IMR-90 (cell line): ENCODE data around the gene MFSD12.
"Not testable (repeated sequence)": the region's sequence is repeated elsewhere in the genome, so short reads cannot be mapped to it uniquely, and the experiment has no call there.

Experiments
- CHD1 ChIP-seq: IDR thresholded peaks from 2 replicates; pipeline ENCODE4 v1.6.1; 2012; ENCODE audit warnings: low read depth, low read length, improper control_type of control experiment
- FOS ChIP-seq: fragments of 150-350 bp; IDR thresholded peaks from 2 replicates; pipeline ENCODE4 v1.6.1; 2016; ENCODE audit warnings: low read depth, low read length
- NFE2L2 ChIP-seq: fragments of 150-350 bp; IDR thresholded peaks from 2 replicates; pipeline ENCODE4 v1.6.1; 2016; ENCODE audit warnings: low read depth, mild to moderate bottlenecking, low read length
- POLR2A ChIP-seq: IDR thresholded peaks from 2 replicates; pipeline ENCODE4 v1.6.1; 2012; ENCODE audit warnings: mild to moderate bottlenecking, low read depth, low read length
- RAD21 ChIP-seq: IDR thresholded peaks from 2 replicates; pipeline ENCODE4 v1.6.1; 2012; ENCODE audit warnings: low read length, improper control_type of control experiment
- TF ChIP-seq, protein P1 (sequence below): conservative IDR thresholded peaks from 2 replicates; pipeline ENCODE4 v1.5.1; 2012; ENCODE audit warnings: mild to moderate bottlenecking, low read depth, low read length, improper control_type of control experiment
- TF ChIP-seq, protein P2 (sequence below): fragments of 150-350 bp; IDR thresholded peaks from 2 replicates; pipeline ENCODE4 v1.6.1; 2017; ENCODE audit warnings: mild to moderate bottlenecking, antibody characterized with exemption, low read length, low read depth

DNA sequence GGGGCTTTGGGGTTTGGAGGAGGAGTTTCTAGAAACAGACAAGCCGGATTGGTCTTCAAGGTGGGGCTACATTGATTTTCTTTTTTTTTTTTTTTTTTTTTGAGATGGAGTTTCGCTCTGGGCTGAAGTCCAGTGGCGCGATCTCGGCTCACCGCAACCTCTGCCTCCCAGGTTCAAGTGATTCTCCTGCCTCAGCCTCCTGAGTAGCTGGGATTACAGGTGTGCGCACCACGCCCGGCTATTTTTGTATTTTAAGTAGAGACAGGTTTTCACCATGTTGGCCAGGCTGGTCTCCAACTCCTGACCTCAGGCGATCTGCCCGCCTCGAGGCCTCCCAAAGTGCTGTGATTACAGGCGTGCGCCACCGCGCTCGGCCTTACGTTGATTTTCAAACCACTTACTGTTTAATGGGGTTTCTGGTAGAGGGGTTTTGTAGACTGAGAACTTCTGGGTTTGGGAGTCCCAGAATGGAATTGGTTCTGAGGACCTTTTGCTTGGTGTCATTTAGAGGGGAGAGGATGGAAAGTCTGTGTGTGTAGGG, 49.2 kb downstream of the MFSD12 start:
- not testable (repeated sequence) for TF ChIP-seq POLR2A, NFE2L2, RAD21, CHD1, FOS
- TF ChIP-seq, protein P1, sequence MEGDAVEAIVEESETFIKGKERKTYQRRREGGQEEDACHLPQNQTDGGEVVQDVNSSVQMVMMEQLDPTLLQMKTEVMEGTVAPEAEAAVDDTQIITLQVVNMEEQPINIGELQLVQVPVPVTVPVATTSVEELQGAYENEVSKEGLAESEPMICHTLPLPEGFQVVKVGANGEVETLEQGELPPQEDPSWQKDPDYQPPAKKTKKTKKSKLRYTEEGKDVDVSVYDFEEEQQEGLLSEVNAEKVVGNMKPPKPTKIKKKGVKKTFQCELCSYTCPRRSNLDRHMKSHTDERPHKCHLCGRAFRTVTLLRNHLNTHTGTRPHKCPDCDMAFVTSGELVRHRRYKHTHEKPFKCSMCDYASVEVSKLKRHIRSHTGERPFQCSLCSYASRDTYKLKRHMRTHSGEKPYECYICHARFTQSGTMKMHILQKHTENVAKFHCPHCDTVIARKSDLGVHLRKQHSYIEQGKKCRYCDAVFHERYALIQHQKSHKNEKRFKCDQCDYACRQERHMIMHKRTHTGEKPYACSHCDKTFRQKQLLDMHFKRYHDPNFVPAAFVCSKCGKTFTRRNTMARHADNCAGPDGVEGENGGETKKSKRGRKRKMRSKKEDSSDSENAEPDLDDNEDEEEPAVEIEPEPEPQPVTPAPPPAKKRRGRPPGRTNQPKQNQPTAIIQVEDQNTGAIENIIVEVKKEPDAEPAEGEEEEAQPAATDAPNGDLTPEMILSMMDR, result not testable (repeated sequence)
- TF ChIP-seq, protein P2, sequence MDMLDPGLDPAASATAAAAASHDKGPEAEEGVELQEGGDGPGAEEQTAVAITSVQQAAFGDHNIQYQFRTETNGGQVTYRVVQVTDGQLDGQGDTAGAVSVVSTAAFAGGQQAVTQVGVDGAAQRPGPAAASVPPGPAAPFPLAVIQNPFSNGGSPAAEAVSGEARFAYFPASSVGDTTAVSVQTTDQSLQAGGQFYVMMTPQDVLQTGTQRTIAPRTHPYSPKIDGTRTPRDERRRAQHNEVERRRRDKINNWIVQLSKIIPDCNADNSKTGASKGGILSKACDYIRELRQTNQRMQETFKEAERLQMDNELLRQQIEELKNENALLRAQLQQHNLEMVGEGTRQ, result not testable (repeated sequence)
